GM19238 (cell line): Measurements from ENCODE around the gene PKIB.

Experiments used
- DNase-seq: peaks from one replicate; pipeline ENCODE4 v3.0.0; 2011; ENCODE audit warnings: low spot score; ENCODE audit not compliant: insufficient read length

Gene PKIB

GRCh38 chr6:122666418-122666817 lies 56.2 kb downstream of the PKIB start:
- no peak for DNase-seq

DNA sequence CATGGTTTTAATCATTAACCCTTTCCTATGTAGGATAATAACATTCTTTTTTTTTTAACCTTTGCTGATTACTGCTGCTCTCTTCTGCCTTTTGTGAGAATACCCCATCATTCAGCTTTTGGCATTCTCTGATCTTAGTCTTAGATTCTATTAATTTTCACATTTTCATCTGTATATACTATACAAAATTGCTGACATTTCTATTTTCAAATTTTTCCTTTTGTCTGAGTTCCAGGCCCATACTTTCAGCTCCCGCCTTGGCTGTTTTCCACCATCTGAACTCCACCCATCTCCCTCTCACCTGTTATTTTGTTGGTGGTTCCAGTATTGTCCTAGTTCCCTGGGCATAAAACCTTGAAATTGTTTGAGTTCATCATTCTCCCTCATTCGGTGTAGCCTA lies 59.2 kb downstream of the PKIB start:
- no peak for DNase-seq

DNA sequence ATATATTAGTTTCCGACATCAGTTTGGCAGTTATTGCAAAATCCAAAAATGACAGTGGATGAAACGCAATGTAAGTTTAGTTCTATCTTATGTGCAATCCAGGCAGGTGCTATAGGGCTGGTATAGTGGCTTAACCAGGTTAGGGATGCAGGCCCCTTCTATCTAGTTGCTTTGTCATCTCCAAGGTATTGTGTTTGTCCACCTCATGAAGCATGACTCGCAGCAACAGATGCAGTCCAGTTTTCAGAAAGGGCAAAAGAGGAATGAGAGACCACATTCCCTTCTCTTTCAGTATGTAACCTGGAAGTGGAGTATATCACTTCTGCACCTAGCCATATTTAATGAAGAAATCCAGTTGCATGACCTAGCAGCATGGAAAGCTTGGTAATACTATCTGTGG lies 59.7 kb downstream of the PKIB start:
- no peak for DNase-seq

DNA sequence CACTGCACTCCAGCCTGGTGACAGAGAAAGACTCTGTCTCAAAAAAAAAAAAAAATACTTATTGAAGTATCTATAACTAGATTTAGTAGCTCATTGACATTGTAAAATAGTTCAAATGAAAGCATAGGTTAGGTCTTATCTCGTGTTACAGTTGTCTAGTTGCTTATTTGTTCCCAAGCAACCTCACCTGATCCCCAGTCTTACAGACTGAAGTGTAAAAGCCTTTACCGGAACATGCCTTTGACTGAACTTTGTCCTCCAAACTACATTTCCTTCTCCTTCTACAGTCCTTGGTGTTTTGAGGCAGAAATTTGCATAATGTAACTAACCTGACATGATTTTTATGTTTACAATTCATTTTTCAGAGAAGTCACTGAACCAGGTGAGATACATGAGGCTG lies 61.0 kb downstream of the PKIB start:
- no peak for DNase-seq

DNA sequence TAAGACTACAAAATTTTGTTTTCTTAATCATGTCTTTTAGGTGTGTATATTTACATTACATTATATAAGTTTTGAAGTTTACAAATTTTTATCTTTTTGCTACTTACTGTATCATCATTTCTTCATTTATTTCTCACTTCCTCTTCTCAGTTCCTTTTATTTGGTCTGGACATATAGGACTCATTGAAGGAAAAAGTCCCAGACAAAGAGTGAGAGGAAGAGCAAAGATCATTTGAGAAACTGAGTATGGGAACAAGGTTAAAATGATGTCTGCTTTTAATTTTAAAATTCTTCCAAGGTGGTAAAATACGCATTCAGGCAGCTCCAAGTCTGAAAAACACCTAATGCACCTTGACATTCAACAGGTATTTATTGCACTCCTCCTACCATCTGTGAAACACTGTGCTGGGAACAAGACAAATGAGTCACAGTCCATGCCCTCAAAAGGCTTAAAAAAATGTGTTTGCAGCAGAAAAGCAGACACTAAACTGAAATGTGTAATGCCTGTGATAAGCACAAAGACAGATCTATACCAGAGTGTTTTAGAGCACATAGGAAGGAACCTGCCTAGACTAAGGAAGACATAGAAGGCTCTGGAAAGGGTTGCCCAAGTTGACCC lies 63.2 kb downstream of the PKIB start:
- no peak for DNase-seq

DNA sequence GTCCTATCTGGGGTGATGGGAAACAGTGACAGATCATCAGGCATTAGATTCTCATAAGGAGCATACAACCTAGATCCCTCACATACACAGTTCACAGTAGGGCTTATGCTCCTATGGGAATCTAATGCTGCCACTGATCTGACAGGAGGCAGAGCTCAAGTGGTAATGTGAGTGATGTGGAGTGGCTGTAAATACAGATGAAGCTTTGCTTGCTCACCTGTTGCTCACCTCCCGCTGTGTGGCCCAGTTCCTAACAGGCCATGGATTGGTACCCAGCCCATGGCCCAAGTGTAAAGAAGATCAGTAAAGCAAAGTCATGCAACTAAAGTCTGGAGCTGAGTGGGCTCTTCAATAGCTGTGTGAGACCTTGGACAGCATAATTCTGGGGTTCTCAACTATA lies 65.9 kb downstream of the PKIB start:
- DNase-seq = no peak

DNA sequence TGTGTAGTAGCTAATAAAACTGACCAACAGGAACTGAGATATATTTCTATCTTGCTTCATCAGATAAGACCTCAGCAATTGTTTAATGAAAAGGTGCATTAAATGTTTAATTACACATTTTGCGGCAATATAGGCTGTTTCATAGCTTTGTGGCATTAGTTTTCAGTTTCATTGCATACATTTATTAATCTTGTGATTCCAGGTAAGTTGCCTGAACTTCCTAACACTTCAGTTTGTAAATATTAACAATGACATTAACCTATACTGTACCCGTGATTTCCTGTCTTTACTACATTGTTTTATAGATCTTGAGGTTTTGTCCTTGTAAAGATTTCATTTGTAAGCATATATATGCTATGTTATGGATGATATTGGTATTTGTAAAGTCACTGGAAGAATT lies 66.5 kb downstream of the PKIB start:
- DNase-seq = no peak

- DNase-seq = no peak
These were observed 67.2 kb downstream of the PKIB start for GRCh38 chr6:122677406-122677805.

DNA sequence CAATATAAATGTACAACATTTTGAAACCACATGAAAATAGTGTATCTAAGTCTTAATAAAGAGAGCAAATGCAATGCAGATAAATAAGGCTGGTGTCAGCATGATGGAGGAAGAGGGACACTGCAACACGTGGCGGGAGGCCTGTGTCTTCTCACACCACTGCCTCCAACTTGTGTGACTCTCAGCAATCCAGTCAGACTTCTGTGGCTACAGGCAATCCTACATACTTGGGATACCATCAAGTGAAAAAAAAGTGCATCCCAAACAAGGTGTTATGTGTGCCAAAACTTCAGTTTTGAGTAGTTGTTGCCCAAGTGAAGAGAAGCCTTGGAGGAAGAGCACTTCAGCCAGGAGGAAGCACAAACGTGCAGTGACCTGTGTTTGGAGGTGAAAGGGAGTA lies 68.6 kb downstream of the PKIB start:
- no peak for DNase-seq

DNA sequence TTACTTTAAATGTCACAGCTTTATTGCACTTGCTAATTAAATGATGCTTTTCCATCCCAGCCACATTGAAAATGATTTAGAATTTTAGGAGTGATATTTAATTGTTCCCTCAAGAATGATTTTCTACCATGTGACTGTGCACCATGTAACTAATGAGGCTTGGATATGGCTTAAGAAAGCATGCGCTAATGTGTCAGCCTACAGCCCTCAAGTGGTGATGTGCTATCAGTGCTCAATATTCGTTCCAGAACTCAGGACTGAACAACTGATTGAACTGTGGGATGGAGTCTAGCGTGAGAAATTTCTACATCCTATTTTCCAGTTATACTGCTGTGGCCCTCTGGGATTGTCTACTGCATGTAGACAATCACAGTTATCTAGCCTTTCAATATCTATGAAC lies 71.5 kb downstream of the PKIB start:
- DNase-seq = no peak

DNA sequence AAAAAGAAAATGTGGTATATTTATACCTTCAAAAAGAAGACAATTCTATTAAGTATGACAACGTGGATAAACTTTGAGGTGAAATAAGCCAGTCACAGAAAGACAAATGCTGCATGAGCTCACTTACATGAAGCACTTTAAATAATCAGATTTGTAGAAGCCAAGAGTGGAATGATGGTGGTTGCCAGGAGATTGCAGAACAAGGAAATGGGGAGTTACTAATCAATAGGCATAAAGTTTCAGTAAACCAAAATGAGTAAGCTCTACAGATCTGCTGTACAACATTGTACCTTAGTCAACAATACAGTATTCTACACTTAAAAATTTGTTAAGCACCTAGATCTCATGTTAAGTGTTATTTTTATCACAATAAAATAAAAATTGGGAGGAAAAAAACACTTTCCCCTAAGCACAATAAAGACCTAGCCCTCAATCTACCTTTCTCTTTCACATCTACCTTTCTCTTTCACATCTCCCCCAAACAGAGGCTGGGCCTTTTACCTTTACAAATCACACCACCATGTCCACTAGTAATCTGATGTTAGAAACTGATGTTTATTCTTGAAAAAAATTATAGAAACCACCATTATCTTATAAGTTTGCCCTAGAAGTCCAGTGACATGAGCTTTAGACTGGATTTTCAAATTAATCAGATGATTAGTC lies 73.9 kb downstream of the PKIB start:
- DNase-seq = no peak

DNA sequence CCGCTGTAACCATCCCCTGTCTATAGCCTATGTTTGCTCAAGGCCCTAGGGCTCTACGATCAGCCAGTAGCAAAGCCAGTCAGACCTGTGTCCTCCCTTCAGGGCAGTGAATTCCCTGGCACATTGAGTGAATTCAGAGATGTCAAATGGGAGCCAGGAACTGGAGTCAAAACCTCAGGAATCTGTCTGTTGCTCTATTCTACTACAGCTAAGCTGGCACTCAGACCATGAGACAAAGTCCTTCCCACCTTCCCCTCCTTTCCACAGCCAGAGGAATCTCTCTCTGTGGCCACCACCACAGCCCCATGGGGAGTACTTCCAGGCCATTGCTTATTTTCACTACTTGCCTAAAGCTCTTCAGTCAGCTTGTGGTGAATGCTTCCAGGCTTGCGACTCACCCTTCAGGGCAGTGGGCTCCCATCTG lies 82.0 kb downstream of the PKIB start:
- DNase-seq = no peak

DNA sequence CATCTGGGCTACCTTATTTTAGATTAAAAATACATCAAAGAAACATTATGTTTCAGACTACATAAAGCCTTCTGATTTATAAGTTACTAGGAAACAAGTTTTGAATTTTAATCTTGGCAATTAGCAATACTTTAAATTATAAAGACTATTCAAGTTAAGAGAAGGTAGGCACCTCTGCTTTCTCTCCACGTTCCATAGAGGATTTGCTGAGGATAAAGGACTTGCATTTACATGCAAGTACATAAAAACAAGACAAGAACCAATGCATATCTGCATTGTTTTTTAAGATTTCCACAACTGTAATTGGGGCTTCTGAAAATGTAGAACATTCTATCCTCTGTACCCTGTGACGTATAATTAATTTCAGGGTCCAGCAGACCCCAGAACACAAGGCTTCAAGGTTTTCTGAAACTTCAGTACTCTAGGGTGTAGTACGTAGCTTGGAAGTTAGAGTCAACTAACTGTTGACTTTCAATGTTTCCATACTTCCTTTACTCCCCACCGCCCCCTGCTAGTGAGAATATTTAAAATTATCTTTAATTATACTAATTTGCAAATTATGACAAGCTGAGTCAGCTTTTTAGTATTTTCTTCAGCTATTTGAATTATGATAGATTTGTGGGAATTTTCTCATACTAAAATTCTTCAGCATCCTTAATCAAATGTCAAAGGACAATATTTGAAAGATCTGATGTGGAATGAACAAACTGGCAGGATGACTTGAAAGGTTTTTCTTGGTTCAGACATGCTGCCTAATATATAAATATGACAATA lies 82.8 kb downstream of the PKIB start:
- no peak for DNase-seq

DNA sequence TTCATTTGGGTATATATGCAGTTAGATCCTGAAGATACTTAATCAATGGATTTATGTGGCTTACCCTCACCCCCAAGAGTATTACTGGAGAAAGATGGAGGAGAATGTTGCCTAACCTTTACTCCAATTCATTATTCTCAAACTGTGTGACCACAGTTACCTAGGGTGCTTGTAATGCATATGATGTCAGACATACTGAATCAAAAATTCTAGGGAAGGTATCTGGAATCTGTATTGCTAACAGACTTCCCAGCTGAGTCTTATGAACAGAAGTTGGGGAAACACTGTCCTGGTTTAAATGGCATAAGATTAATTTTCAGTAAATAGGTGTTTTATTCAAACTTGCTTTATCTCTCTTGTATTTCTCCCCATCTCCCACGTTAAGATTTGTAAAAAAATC lies 83.9 kb downstream of the PKIB start:
- DNase-seq = no peak

GRCh38 chr6:122694602-122695001 lies 84.4 kb downstream of the PKIB start:
- DNase-seq = no peak

DNA sequence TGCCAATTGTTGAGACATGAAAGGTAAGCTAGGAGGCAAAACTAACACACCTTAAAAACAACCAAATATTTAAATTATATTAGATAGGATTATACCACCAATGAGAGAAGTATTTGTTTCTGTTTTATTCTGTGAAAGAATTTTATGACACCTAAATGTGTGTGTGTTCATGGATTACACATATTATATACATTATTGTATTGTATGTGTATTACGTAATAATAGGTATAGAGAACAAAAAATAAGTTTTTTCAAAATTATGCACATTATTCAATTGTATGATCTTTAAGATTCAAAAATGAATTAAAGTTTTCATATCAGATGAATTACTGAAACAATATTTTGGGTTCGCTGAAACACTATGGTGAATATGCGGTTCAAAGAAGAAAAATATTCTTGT lies 85.0 kb downstream of the PKIB start:
- DNase-seq = no peak

- DNase-seq = no peak
These were observed 85.9 kb downstream of the PKIB start for GRCh38 chr6:122696079-122696478.

- no peak for DNase-seq
These were observed 86.6 kb downstream of the PKIB start for GRCh38 chr6:122696853-122697252.

GRCh38 chr6:122697458-122697857 lies 87.3 kb downstream of the PKIB start:
- no peak for DNase-seq

- no peak for DNase-seq
These were observed 91.5 kb downstream of the PKIB start for GRCh38 chr6:122701666-122702065.

GRCh38 chr6:122702841-122703240 lies 92.6 kb downstream of the PKIB start:
- DNase-seq = no peak

DNA sequence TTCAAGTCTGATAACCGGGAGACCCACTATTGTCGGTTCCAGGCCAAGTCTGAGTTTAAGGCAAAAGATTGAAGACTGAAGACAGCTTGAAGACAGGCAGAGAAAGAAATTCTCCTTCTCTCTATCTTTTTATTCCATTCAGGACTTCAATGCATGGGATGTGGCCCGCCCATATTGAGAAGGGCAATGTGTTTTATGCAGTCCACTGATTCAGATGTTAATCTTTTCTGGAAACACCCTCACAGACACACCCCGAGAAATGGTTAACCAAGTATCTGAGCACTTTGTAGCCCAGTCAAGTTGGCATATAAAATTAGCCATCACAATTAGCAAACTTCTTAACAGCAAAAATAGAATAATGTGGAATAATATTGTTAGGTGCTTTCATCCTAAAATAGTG lies 93.9 kb downstream of the PKIB start:
- no peak for DNase-seq
